NCI-H69 (cell line): ENCODE results near the gene HECTD4.

Experiments
- DNase-seq: peaks from one replicate; lab custom pipeline; 2025; lab: John Stamatoyannopoulos, UW

HECTD4 gene

GRCh38 chr12:112214064-112214463 is 168.2 kb downstream of the HECTD4 start:
- DNase-seq, result no peak

GRCh38 chr12:112208301-112208910 is 173.8 kb downstream of the HECTD4 start:
- no peak for DNase-seq

- no peak for DNase-seq
Measured at GRCh38 chr12:112207397-112207924, 174.8 kb downstream of the HECTD4 start.

GRCh38 chr12:112206944-112207343 is 175.3 kb downstream of the HECTD4 start:
- DNase-seq, result no peak

GRCh38 chr12:112199136-112199535 is 183.1 kb downstream of the HECTD4 start:
- no peak for DNase-seq

GRCh38 chr12:112198120-112198733 is 184.0 kb downstream of the HECTD4 start:
- peak; percentile 75 for DNase-seq

- no peak for DNase-seq
Measured at GRCh38 chr12:112196196-112196875, 185.9 kb downstream of the HECTD4 start.

GRCh38 chr12:112194601-112195247 is 187.5 kb downstream of the HECTD4 start:
- no peak for DNase-seq

- DNase-seq, result no peak
Measured at GRCh38 chr12:112192475-112192874, 189.8 kb downstream of the HECTD4 start.

GRCh38 chr12:112191840-112192321 is 190.3 kb downstream of the HECTD4 start:
- DNase-seq, result no peak

- no peak for DNase-seq
Measured at GRCh38 chr12:112191201-112191600, 191.0 kb downstream of the HECTD4 start.

- peak; percentile 88 for DNase-seq
Measured at GRCh38 chr12:112190231-112191025, 191.8 kb downstream of the HECTD4 start.

- no peak for DNase-seq
Measured at GRCh38 chr12:112188130-112188830, 194.0 kb downstream of the HECTD4 start.

GRCh38 chr12:112185093-112185923 is 196.9 kb downstream of the HECTD4 start:
- DNase-seq, result no peak

GRCh38 chr12:112184056-112184887 is 198.0 kb downstream of the HECTD4 start:
- DNase-seq, result no peak

- DNase-seq, result no peak
Measured at GRCh38 chr12:112183141-112184021, 198.8 kb downstream of the HECTD4 start.

GRCh38 chr12:112182499-112182898 is 199.7 kb downstream of the HECTD4 start:
- DNase-seq, result no peak

GRCh38 chr12:112180422-112180821 is 201.8 kb downstream of the HECTD4 start:
- no peak for DNase-seq
